ENCODE data around the gene SCG5.

The SCG5 gene

GRCh38 chr15:32659340-32660155 lies 18.0 kb downstream of the SCG5 start:
- DNase-seq = no peak

GRCh38 chr15:32663671-32664070 lies 22.2 kb downstream of the SCG5 start:
- no peak for DNase-seq

GRCh38 chr15:32664796-32665195 lies 23.3 kb downstream of the SCG5 start:
- DNase-seq = no peak

- no peak for DNase-seq
These were observed 25.8 kb downstream of the SCG5 start for GRCh38 chr15:32667321-32667720.

- no peak for DNase-seq
These were observed 27.4 kb downstream of the SCG5 start for GRCh38 chr15:32668942-32669341.

GRCh38 chr15:32669896-32670611 lies 28.5 kb downstream of the SCG5 start:
- no peak for DNase-seq

GRCh38 chr15:32670623-32671022 lies 29.1 kb downstream of the SCG5 start:
- no peak for DNase-seq

- no peak for DNase-seq
These were observed 30.1 kb downstream of the SCG5 start for GRCh38 chr15:32671339-32672325.

GRCh38 chr15:32674681-32675080 lies 33.2 kb downstream of the SCG5 start:
- DNase-seq = no peak

- DNase-seq = no peak
These were observed 34.0 kb downstream of the SCG5 start for GRCh38 chr15:32675466-32675865.

GRCh38 chr15:32676169-32676568 lies 34.7 kb downstream of the SCG5 start:
- DNase-seq = no peak

- peak; percentile 81 for DNase-seq
These were observed 35.8 kb downstream of the SCG5 start for GRCh38 chr15:32677238-32677750.

GRCh38 chr15:32679298-32679690 lies 37.8 kb downstream of the SCG5 start:
- no peak for DNase-seq

- no peak for DNase-seq
These were observed 41.1 kb downstream of the SCG5 start for GRCh38 chr15:32682569-32682968.

GRCh38 chr15:32682977-32683630 lies 41.6 kb downstream of the SCG5 start:
- DNase-seq = no peak

GRCh38 chr15:32683906-32684584 lies 42.5 kb downstream of the SCG5 start:
- DNase-seq = no peak

GRCh38 chr15:32685576-32685975 lies 44.1 kb downstream of the SCG5 start:
- no peak for DNase-seq

- no peak for DNase-seq
These were observed 46.0 kb downstream of the SCG5 start for GRCh38 chr15:32687556-32687955.

- peak; percentile 35 for DNase-seq
These were observed 46.7 kb downstream of the SCG5 start for GRCh38 chr15:32688151-32688639.

GRCh38 chr15:32690941-32691688 lies 49.6 kb downstream of the SCG5 start:
- DNase-seq = no peak

- no peak for DNase-seq
These were observed 50.2 kb downstream of the SCG5 start for GRCh38 chr15:32691689-32692038.
